Measurements from ENCODE around the gene PRX. TPM values are rescaled to one million over a fixed set of nuclear protein-coding genes. Genes with fewer than 3 reads are reported as not detected.
A peak's percentile ranks its signal among the peaks of the same experiment; 100 is the strongest.

PRX gene
- total RNA-seq, 1 donor from 2014 or later = 11.7 TPM

DNA sequence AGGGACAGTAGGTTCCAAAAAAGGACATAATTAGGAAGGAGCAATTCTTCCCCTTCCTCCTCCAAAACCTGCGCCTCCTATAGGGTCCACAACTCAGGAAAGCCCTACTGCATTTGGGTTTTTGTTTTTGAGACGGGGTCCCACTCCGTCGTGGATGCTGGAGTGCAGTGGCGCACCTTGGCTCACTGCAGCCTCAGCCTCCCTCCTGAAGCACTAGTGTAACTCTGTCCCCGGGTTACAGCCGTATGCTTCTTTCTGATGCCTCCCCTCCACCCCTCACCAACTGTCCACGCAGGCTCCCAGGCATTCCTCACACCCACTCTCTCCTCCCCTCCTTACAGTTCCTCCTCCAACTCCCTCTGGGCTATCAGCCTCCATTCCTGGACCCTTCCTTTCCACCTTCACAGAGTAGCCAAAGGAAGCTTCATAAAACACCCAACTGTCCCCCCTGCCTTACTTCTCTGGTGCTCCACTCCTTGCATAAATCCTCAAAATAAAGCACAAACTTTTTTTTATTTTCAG lies 33.1 kb upstream of the PRX start:
- Mint-ChIP-seq H3K9me3 (no peaks in the 10 kb centered on the region), H3K27ac (peak overlapping the region; percentile 97), H3K4me3 (peak overlapping the region; percentile 59), H3K27me3 (no peaks in the 10 kb centered on the region), H3K36me3 (peaks cover 13% of the 10 kb centered on the region), H3K4me1 (ENCODE audit: unreplicated experiment) (peaks cover 18% of the 10 kb centered on the region)
- no peak for DNase-seq (ENCODE audit: extremely low spot score, unreplicated experiment)
- TF ChIP-seq CTCF (conservative IDR thresholded peaks at IDR 0.05) = no peak

DNA sequence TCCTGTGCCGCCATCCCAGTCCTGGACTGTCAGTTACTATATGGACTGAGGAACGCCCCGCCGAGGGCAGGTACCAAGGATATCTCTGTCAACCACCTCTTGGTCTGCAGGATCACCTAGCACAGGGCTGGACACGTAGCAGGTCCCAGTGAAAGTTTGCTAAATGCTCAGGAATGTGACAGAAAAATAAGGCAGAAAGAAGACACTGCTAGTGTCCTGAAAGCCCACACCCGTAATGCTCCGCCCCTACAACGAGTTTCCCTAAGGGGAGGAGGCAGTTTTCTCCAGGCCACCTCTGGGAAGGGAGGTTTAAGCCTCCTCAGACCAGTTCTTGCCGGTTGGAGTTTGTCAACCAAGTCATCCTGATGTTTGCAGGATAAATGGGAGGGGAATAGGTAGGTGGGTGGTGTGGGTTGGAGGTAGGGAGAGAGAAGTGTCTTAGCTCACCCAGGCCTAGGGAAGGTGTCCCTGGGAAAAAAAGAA lies 32.6 kb upstream of the PRX start:
- Mint-ChIP-seq H3K36me3 (peaks cover 11% of the 10 kb centered on the region), H3K27ac (peak overlapping the region; percentile 97), H3K27me3 (no peaks in the 10 kb centered on the region), H3K4me3 (peak overlapping the region; percentile 81), H3K4me1 (ENCODE audit: unreplicated experiment) (peaks cover 22% of the 10 kb centered on the region), H3K9me3 (no peaks in the 10 kb centered on the region)
- no peak for TF ChIP-seq CTCF (conservative IDR thresholded peaks at IDR 0.05)
- DNase-seq (ENCODE audit: extremely low spot score, unreplicated experiment) = no peak

DNA sequence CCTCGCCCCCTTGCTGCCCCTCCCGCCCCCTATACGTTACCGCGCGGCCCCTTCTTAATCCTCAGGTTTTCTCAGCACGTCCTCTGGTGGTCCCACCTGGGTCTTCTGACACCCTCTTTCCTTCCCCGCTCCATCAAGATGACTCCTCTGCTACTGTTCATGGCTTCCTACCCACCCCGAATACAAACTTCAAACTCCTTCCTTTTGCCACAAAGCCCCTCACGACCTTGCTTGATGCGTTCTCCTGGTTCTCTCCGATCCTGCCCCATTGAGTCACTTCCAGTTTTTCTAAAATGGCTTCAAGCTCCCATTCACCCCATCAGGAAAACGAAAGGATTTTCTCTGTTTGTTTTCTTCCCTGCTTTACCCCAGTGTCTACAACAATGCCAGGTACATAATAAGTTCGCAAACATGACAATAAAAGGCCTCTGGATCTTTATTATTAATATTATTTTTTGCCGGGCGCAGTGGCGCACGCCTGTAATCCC lies 31.7 kb upstream of the PRX start:
- peak; percentile 24 for TF ChIP-seq CTCF (conservative IDR thresholded peaks at IDR 0.05)
- H3K4me1 Mint-ChIP-seq (ENCODE audit: unreplicated experiment) = peaks cover 22% of the 10 kb centered on the region
- H3K36me3 Mint-ChIP-seq = peaks cover 8% of the 10 kb centered on the region
- no peaks in the 10 kb centered on the region for H3K27me3 Mint-ChIP-seq
- no peak for DNase-seq (ENCODE audit: extremely low spot score, unreplicated experiment)
- no peaks in the 10 kb centered on the region for H3K9me3 Mint-ChIP-seq
- peak overlapping the region; percentile 97 for H3K27ac Mint-ChIP-seq
- H3K4me3 Mint-ChIP-seq = peak overlapping the region; percentile 98

DNA sequence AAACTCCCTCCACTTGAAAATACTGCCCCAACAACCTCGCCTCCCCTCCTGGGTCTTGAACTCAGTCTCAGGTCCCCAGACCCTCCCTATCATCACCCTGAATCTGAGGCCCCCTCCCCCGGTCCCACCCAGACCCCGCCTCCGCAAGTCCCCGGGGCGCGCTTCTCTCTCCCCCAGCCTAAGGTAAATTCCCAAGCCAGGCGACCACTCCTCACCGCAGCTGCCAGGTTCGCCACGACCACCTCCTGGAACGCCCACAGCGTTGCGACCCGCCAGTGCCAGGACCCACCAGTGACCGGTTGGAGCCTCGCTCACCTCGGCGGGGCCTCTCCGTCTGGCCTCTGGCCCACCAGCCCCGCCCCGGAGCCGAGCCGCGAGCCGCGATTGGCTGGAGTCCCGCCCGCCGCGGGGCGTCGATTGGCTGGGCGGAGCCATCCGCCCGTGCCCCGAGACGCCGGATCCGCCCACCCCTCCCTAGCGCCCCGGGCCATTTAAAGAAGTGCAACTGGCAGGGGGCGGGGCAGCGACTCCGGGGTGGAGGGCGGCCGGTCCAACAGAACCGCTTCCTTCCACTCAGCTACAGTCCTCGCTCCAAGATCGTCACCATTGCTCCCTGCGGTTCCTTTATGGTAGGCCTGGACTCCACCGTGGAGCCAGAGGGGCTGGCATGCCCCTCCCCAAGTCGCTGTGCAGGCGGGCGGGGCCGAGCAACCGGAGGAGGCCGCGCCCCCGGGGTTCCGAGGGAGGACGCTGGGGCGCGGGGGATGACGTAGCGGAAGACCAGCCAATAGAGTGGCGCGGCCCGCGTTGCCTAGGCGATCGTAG lies 31.0 kb upstream of the PRX start, which contains the start of gene SERTAD3:
Gene SERTAD3, minus strand, starts transcription at position 336 of the 825 bp plus-strand sequence. CDS start 2,255 bp downstream, outside the sequence.
- Mint-ChIP-seq H3K27me3 (no peaks in the 10 kb centered on the region), H3K36me3 (peaks cover 8% of the 10 kb centered on the region), H3K9me3 (no peaks in the 10 kb centered on the region), H3K4me1 (ENCODE audit: unreplicated experiment) (peaks cover 27% of the 10 kb centered on the region), H3K4me3 (peak within 1 kb of the TSS; percentile 98), H3K27ac (peak within 1 kb of the TSS; percentile 97)
- peak; percentile 99 for DNase-seq (ENCODE audit: extremely low spot score, unreplicated experiment)
- no peak for TF ChIP-seq CTCF (conservative IDR thresholded peaks at IDR 0.05)

DNA sequence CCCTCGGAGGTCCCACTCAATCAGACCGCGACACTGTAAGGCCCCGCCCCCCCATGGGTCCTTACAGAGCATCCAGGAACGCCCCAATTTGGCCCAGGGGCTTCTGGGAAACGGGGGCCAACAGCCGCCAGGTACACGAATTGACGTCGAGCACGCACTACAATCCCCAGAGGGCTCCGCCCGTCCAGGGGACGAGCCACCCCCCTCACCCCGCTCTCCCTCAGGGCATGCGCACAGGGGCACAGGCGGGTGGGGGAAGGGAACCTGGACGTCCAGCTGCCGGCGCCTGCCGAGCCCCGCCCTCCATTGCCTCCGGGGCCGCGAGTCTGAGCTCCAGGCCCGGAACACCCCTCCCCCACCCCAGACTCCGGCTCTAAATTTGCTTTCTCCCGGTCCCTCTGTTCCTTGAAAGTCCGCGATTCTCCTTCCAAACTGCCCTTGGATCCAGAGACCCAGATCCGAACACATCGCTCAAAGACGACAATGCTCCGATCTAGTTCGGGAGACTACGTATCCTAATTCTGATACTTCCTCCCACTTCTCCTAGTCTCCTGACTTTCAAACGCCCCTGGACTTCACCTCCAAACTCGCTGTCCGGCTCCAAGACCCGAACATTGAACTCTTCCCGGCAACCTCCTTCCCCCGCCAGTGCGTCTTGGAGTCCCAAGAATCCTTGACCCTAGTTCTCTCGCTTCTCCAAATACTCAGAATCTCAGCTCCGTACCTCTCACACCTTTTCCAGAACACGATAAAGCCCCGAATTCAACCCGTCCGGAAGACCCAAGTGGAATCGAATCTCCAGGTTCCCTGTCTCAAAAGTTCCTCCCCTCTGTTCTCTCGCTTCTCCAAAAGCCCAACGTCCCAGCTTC lies 30.2 kb upstream of the PRX start:
- no peak for TF ChIP-seq CTCF (conservative IDR thresholded peaks at IDR 0.05)
- Mint-ChIP-seq H3K36me3 (peaks cover 9% of the 10 kb centered on the region), H3K4me1 (ENCODE audit: unreplicated experiment) (peaks cover 27% of the 10 kb centered on the region), H3K27ac (peak overlapping the region; percentile 97), H3K4me3 (peak overlapping the region; percentile 98), H3K9me3 (no peaks in the 10 kb centered on the region), H3K27me3 (no peaks in the 10 kb centered on the region)
- DNase-seq (ENCODE audit: extremely low spot score, unreplicated experiment) = peak; percentile 98

All from type B pancreatic cell (in vitro differentiated cells).